Epithelial cell of proximal tubule (primary cell): ENCODE data around the gene EPB41L3. TPM values are rescaled to one million over a fixed set of nuclear protein-coding genes. Genes with fewer than 3 reads are reported as not detected.
"Not testable (repeated sequence)": the region's sequence is repeated elsewhere in the genome, so short reads cannot be mapped to it uniquely, and the experiment has no call there.

Experiments
- DNase-seq: peaks from one replicate; pipeline ENCODE4 v3.0.0-alpha.2; 2011; ENCODE audit warnings: low read depth
- H3K4me3 ChIP-seq: 2 replicates; pipeline ENCODE4 v1.5.1; 2011; ENCODE audit warnings: low read depth, mild to moderate bottlenecking, low read length
- total RNA-seq: library from RNA; depleted of rRNA; stranded (reverse); fragments of >200 nt; gene quantifications from 2 replicates; pipeline ENCODE4 v1.2.3, GENCODE V29; 2015
- TF ChIP-seq, protein P1 (sequence below): conservative IDR thresholded peaks from 2 replicates; pipeline ENCODE4 v1.5.1; 2012; ENCODE audit warnings: low read depth, mild to moderate bottlenecking, low read length

EPB41L3 gene
- total RNA-seq, 1 donor from 2014 or later: 79.6 TPM

DNA sequence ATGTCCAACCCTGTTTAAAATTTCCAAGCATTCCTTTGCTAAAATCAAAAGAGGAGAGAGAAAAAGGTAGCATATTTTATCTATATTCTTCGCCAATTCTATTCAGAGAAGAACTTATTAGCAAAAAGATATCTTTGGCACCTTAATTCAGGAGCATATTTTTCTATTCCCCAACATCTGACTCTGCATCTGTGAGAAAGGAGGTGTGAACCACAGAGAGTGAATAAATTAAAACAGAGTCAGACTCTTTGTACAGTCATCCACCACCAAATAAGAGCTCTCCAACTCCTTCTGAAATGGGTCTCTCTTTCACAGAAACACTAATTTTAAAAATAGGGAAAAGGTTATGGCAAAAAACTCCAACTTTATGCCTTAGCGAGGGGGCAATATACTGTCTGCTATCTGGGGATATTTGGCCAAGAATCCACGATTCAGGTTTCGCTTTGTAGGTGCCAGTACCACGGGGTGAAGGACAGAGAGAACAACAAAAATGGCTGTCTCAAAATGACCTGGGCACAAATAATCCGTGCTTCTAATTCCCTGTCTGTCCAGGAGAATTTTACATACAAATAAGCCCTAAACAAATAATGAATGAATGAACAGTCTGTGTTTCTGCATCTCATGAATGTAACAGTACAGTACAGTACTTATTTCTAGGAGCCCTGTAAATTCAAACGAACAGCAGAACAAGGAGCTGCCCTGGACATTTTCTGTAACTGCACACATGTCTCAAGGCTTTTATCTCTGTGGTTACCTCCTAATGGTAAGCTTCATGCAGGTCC lies 43.4 kb downstream of the EPB41L3 start:
- H3K4me3 ChIP-seq: peak overlapping the region; percentile 4
- TF ChIP-seq, protein P1, sequence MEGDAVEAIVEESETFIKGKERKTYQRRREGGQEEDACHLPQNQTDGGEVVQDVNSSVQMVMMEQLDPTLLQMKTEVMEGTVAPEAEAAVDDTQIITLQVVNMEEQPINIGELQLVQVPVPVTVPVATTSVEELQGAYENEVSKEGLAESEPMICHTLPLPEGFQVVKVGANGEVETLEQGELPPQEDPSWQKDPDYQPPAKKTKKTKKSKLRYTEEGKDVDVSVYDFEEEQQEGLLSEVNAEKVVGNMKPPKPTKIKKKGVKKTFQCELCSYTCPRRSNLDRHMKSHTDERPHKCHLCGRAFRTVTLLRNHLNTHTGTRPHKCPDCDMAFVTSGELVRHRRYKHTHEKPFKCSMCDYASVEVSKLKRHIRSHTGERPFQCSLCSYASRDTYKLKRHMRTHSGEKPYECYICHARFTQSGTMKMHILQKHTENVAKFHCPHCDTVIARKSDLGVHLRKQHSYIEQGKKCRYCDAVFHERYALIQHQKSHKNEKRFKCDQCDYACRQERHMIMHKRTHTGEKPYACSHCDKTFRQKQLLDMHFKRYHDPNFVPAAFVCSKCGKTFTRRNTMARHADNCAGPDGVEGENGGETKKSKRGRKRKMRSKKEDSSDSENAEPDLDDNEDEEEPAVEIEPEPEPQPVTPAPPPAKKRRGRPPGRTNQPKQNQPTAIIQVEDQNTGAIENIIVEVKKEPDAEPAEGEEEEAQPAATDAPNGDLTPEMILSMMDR: no peak
- no peak for DNase-seq

DNA sequence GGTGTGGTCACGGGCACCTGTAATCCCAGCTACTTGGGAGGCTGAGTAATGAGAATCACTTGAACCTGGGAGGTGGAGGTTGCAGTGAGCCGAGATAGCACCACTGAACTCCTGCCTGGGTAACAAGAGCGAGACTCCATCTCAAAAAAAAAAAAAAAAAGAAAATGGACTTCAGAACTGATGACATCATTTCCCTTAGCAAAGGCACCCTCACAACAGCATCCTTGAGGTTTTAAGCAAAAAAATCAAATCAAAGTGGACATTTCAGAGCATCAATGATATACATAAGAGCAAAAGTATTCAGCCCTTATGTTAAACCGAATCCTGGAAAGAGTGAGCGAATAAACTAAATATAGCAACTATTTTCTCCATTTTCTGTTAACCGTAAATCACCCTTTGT lies 45.3 kb downstream of the EPB41L3 start:
- no peak for DNase-seq
- TF ChIP-seq, protein P1: no peak
- H3K4me3 ChIP-seq: no peak overlapping the region

DNA sequence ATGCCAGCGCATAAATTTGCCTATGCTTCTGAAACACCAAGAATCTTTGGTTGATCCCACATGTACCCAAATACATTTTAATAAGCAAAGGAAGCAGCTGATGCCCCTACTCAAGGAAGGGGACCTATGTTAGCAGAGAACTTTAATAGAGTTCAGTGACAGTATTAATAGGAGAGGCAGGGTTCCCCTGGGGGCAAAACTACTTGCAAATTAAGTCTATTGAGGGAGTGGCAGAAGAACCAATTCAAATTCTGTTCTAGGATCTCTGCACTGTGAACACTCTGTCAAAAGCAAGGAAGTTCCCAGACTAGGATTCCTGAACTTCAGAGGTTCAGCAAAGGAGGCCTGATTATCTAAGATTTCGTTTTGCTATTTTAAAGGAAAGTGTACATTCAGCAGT lies 47.5 kb downstream of the EPB41L3 start:
- no peak for DNase-seq
- TF ChIP-seq, protein P1: no peak
- H3K4me3 ChIP-seq: no peak overlapping the region

DNA sequence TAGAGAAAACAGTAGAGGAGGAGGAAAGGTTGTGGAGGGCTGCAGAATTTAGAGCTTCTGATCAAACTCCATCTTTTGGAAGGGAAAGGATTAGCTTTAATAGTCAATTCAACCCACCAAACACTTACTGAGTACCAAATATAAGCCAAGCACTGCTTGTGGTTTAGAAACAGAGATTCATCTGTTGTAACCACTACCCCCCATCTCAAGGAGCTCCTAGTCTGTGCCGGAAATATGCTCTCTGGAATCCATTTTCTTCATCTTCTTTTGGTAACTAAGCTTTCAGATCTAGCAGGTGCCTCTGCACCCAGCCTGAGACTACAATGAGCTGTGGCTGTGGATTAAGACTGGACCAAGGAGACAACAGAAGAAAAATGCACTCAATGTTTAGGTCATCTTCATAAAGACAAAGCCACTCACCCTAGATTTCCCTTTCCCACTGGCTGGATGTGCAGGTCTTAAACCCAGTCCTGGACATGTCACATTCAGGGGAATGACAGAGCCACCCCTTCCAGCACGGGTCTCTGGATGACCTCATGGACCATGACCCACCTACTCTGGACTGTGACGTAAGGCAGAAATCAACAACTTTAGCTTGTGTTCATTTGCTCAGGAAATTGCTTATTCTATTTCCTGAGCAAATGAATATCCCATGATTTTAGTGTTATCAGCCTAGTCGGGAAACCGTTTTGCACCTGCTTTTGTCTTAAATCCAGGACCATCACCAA lies 52.9 kb downstream of the EPB41L3 start:
- no peak for DNase-seq
- H3K4me3 ChIP-seq: no peak overlapping the region
- TF ChIP-seq, protein P1: no peak

DNA sequence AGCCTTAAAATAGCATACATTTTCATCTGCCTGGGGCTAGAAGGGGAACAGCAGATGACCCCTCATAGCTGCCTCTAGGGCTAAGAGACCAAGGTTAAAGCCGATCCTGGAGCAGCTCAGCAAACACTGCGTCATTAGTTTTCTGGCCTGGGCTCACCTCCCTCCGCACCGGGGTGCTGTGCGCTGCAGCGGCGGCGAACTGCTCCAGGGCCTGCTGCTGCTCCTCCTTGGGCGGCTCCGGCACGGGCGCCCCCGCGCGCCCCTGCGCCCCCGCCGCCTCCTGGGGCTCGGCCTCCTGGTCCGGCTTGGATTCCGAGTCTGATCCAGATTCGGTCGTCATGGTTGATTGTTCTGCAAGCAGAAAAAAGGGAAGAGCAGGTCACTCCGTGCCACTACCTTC lies 55.0 kb downstream of the EPB41L3 start:
- no peak overlapping the region for H3K4me3 ChIP-seq
- no peak for DNase-seq

DNA sequence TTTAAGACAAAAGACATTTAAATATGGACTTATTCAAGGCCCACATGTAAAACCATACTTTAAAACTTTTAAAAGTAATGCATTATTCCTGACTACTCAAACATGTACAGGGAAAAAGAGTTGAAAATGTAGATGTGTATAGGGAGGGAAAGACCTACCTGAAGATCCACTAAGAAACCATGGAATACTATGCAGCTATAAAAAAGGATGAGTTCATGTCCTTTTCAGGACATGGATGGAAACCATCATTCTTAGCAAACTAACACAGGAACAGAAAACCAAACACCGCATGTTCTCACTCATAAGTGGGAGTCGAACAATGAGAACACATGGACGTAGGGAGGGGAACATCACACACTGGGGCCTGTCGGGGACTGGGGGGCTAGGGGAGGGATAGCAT lies 55.8 kb downstream of the EPB41L3 start:
- not testable (repeated sequence) for H3K4me3 ChIP-seq

More for the DNA sequence above, 55.0 kb downstream of the EPB41L3 start:
- TF ChIP-seq, protein P1: no peak

DNA sequence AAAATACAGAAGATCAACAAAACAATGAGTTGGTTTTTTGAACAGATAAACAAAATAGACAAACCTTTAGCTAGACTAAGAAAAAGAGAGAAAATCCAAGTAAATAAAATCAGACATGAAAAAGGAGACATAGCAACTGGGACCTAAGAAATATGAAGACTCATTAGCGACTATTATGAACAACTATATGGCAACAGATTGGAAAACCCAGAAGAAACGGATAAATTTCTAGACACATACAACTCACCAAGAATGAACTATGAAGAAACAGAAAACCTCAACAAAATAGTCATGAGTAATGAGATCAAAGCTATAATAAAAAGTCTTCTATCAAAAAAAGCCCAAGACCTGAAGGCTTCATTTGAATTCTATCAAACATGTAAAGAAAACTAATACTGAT lies 59.3 kb downstream of the EPB41L3 start:
- TF ChIP-seq, protein P1: no peak
- DNase-seq: no peak

More for the DNA sequence above, 55.8 kb downstream of the EPB41L3 start:
- not testable (repeated sequence) for DNase-seq

More for the DNA sequence above, 59.3 kb downstream of the EPB41L3 start:
- H3K4me3 ChIP-seq: no peak overlapping the region
